ENCODE measurements around the gene PCP4L1.
"Not testable (repeated sequence)": the region's sequence is repeated elsewhere in the genome, so short reads cannot be mapped to it uniquely, and the experiment has no call there.

Gene PCP4L1

DNA sequence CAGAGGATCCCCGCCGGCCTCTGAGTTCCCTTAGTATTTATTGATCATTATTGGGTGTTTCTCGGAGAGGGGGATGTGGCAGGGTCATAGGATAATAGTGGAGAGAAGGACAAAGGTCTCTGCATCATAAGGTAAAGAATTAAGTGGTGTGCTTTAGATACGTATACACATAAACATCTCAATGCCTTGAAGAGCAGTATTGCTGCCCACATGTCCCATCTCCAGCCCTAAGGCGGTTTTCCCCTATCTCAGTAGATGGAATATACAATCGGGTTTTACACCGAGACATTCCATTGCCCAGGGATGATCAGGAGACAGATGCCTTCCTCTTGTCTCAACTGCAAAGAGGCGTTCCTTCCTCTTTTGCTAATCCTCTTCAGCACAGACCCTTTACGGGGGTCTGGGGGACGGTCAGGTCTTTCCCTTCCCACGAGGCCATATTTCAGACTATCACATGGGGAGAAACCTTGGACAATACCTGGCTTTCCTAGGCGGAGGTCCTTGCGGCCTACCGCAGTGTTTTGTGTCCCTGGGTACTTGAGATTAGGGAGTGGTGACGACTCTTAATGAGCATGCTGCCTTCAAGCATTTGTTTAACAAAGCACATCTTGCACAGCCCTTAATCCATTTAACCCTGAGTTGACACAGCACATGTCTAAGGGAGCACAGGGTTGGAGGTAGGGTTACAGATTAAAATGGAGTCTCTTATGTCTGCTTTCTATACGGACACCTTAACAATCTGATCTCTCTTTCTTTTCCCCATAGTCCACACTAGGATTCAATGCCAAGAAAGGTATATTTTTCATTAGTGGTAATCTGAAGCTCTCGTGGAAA is 57.5 kb downstream of the PCP4L1 start:
- ATAC-seq, DNase-seq: not testable (repeated sequence)

DNA sequence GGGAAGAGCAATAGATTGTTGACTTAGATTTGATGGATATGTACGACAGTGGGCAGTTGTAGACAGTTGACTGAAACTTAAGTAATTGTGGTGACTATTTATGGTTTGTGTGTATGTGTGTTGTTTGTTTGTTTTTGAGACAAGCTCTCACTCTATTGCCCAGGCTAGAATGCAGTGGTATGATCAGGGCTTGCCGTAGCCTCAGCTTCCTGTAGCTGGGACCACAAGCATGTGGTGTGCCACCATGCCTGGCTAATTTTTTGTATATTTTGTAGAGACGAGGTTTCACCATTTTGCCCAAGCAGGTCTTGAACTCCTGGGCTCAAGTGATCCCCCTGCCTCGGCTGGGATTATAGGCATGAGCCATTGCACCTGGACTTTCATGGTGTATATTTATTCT is 65.5 kb downstream of the PCP4L1 start:
- ATAC-seq (no peak), DNase-seq (no peak)

DNA sequence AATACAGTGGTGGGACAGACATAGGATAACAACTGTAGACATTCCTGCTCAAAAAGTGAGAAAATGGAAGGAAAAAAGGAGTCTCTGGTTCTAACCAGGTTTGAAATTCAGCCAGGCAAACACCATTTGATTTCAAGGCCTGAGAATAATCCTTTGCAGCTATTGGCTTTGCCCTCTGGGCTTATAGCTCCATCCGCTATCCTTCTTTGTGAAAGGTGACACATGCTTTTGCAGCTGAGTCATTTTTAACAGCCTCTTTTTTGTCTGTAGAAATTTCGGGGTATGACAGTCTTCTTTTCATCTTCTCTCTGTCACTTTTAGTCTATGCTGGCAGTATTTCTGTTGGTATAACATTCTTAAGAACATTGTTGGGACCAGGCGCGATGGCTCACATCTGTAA is 71.8 kb downstream of the PCP4L1 start:
- ATAC-seq = no peak
- DNase-seq = no peak

DNA sequence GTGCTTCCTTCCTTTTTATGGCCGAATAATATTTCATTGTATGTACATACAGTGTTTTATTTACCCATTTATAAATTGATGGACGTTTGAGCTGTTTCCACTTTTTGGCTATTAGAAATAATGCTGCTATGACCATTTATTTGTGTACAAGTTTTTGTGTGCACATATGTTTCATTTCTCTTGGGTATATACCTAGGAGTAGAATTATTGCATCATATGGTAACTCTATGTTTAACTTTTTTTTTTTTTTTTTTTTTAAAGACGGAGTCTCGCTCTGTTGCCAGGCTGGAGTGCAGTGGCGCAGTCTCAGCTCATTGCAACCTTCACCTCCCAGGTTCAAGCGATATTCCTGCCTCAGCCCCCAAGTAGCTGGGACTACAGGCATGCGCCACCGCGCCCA is 74.6 kb downstream of the PCP4L1 start:
- no peak for DNase-seq
- no peak for ATAC-seq

Data from stimulated activated naive CD8-positive, alpha-beta T cell treated with anti-CD3 and anti-CD28 coated beads, Interleukin-15, Interleukin-2, amounts not matched to agents 100 U/mL and 50 U/mL, for 24 hours (primary cell).